Heart left ventricle (tissue), 13 donors: ENCODE measurements around the gene TPTE2.

ENCODE experiments used
- CTCF ChIP-seq, 12 donors: fragments of 200-600 bp; sonication (generic) in 4 of 12; IDR thresholded peaks; one replicate each; pipeline versions ENCODE4 v1.5.0 to v1.8.0; 2018 to 2022; ENCODE audit warnings: antibody characterized with exemption in 12 of 12, mild to moderate bottlenecking in 5 of 12
- POLR2A ChIP-seq, 2 donors: fragments of 450-650 bp; IDR thresholded peaks; one replicate each; pipeline ENCODE4 v1.6.1; 2017; ENCODE audit warnings: antibody characterized with exemption in 2 of 2, mild to moderate bottlenecking in 2 of 2, moderate library complexity in 2 of 2
- donor health status: ischemic (EF 13 %, LVEDD 7.1; RV severe dilation, severe dysfunction).
- donor health status: DM: no; HTN: yes; CAD: no.
- donor health status: DM: no; HTN: no; CAD: no.
- donor health status: ischemic (EF 25% LVEDD 6.9; RV normal size, moderate dysfunction).
- donor health status: ischemic (EF 25% LVEDD 5.7; RV mildly dilated, moderate dysfunction).
- donor health status: ischemic (EF 35%, LVEDD 5.7; RV mildly dilated, moderate dysfunction).
- donor health status: nonischemic (EF 11% LVEDD 7.7; RV severe dilation, severe dysfunction).
- donor health status: DM: yes; HTN: yes; CAD: no.
- donor health status: PGD.
- donor health status: ischemic (EF 29% LVEDD 5.4; RV normal size, mild dysfunction).
- donor health status: nonischemic (EF 23%, LVEDD 6.1; RV moderate dilation, normal function).

- no peak for TF ChIP-seq POLR2A (IDR thresholded peaks at IDR 0.05)
- TF ChIP-seq CTCF (IDR thresholded peaks at IDR 0.05) = no peak
These were observed 34.8 kb upstream of the TPTE2 start for GRCh38 chr13:19596086-19596485.
